LNCAP (cell line): ENCODE results near the gene TGDS.

Experiments used
- CTCF ChIP-seq: fragments of 450-650 bp; IDR thresholded peaks from 2 replicates; pipeline ENCODE4 v1.5.1; 2017; ENCODE audit warnings: mild to moderate bottlenecking

TGDS gene

GRCh38 chr13:94608586-94608985 lies 12.6 kb upstream of the TGDS start:
- no peak for TF ChIP-seq CTCF

GRCh38 chr13:94607939-94608338 lies 12.0 kb upstream of the TGDS start:
- TF ChIP-seq CTCF, result no peak

GRCh38 chr13:94607056-94607455 lies 11.1 kb upstream of the TGDS start:
- TF ChIP-seq CTCF, result no peak

GRCh38 chr13:94602467-94602866 lies 6.5 kb upstream of the TGDS start:
- TF ChIP-seq CTCF, result no peak

DNA sequence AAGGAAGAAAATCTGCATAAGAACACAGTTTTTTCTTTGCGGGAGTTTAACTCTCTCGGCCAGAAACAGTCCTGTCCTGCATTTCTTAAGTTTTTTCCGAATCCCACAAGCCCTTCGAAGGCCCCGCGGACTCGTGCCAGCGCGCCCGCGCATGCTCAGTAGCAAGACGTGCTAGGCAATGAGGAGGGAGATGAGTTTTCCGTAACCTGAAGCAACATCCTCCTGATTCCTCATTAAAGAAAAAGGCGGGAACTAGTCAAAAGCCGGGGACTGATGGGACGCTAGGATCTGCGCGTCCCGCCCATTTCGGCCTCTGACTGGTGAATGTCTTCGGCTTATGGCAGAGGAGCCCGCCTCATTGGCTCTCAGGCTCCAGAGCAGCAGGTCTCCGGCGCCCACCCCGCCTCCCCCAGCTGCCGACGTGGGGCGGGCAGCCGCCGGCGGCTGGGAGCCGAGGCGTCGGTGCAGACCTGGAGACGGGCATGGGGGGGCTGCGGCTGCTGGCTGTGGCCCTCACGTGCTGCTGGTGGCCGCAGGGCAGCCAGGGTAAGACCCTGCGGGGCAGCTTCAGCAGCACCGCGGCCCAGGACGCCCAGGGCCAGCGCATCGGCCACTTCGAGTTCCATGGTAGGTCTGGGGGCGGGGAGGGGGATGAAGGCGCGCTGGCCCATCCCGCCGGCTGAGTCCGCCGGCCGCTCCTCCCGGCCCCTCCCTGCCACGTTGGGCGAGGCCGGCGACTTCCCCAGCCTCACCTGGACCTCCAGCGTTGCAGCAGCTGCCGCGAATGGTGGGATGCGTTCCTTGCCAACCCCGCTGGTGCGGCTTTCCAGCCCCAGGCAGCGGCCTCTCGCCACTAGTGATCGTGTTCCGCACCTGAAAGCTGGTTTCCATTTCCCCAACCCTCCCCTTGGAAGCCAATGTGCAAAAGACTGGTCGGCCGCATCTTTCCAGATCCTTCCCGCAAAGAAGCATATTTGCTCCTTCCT lies 5.8 kb upstream of the TGDS start, which contains the start of gene GPR180:
GPR180 (plus strand) TSS at position 412 of the 986 bp plus-strand sequence; CDS start at position 483, 71 bp downstream.
- TF ChIP-seq CTCF, result no peak

DNA sequence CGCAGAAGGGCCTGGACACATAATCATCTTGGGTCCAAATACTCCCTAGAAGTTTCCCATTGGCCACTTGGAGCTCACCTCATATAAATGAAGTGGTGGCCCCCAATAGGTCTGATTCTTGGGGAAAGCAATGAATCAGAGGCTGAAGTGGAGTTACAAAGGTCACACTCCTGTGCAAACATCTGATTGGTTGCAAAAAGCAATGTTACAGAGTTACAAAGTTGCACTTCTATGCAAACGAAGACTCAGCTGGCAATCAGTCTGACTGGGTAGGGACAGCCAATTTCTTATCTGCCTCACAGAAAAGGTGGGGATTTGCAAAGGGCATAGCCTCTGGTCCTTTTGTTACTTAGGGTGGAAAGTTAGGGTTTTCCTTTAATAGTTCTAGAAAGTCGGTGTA lies 3.9 kb upstream of the TGDS start:
- TF ChIP-seq CTCF, result no peak

GRCh38 chr13:94598281-94598680 lies 2.3 kb upstream of the TGDS start:
- no peak for TF ChIP-seq CTCF
